Parathyroid adenoma (tissue), 2 donors: ENCODE measurements around the gene UNC13C.

Experiments
- H2AFZ ChIP-seq: fragments of 300-600 bp; sonication (generic); one replicate; pipeline ENCODE4 v1.7.0; 2017; ENCODE audit warnings: antibody characterized with exemption, mild to moderate bottlenecking
- H3K27ac ChIP-seq: fragments of 300-600 bp; sonication (generic); one replicate; pipeline ENCODE4 v1.7.0; 2017
- H3K27me3 ChIP-seq: fragments of 300-600 bp; sonication (generic); one replicate; pipeline ENCODE4 v1.7.0; 2017; ENCODE audit warnings: low read length; ENCODE audit not compliant: control insufficient read depth, insufficient read depth
- H3K36me3 ChIP-seq: fragments of 300-600 bp; sonication (generic); one replicate; pipeline ENCODE4 v1.7.0; 2017; ENCODE audit warnings: low read length; ENCODE audit not compliant: control insufficient read depth, insufficient read depth
- H3K4me1 ChIP-seq: fragments of 300-600 bp; sonication (generic); one replicate; pipeline ENCODE4 v1.7.0; 2017; ENCODE audit warnings: control low read depth
- H3K4me2 ChIP-seq: fragments of 300-600 bp; sonication (generic); one replicate; pipeline ENCODE4 v1.7.0; 2017; ENCODE audit warnings: low read length
- H3K4me3 ChIP-seq: fragments of 300-600 bp; sonication (generic); one replicate; pipeline ENCODE4 v1.7.0; 2017; ENCODE audit warnings: low read depth, low read length
- H3K79me2 ChIP-seq: fragments of 300-600 bp; sonication (generic); one replicate; pipeline ENCODE4 v1.7.0; 2017; ENCODE audit warnings: control low read depth
- H3K9ac ChIP-seq: fragments of 300-600 bp; sonication (generic); one replicate; pipeline ENCODE4 v1.7.0; 2017; ENCODE audit warnings: mild to moderate bottlenecking
- H3K9me3 ChIP-seq: fragments of 300-600 bp; sonication (generic); one replicate; pipeline ENCODE4 v1.7.0; 2017; ENCODE audit warnings: low read length; ENCODE audit not compliant: control insufficient read depth
- TF ChIP-seq, protein P1 (sequence below): fragments of 300-600 bp; sonication (generic); IDR thresholded peaks from one replicate; pipeline ENCODE4 v1.7.0; 2017; ENCODE audit warnings: antibody characterized with exemption, mild to moderate bottlenecking
- donor health status: primary hyperparathyroidism.

The UNC13C gene

GRCh38 chr15:54197995-54198394 is 219.8 kb downstream of the UNC13C start:
- H3K4me3 ChIP-seq, result no peak overlapping the region
- H3K9me3 ChIP-seq, result no peaks in the 10 kb centered on the region
- H3K4me1 ChIP-seq, result no peaks in the 10 kb centered on the region
- no peak overlapping the region for H3K9ac ChIP-seq
- no peaks in the 10 kb centered on the region for H3K79me2 ChIP-seq
- TF ChIP-seq, protein P1, sequence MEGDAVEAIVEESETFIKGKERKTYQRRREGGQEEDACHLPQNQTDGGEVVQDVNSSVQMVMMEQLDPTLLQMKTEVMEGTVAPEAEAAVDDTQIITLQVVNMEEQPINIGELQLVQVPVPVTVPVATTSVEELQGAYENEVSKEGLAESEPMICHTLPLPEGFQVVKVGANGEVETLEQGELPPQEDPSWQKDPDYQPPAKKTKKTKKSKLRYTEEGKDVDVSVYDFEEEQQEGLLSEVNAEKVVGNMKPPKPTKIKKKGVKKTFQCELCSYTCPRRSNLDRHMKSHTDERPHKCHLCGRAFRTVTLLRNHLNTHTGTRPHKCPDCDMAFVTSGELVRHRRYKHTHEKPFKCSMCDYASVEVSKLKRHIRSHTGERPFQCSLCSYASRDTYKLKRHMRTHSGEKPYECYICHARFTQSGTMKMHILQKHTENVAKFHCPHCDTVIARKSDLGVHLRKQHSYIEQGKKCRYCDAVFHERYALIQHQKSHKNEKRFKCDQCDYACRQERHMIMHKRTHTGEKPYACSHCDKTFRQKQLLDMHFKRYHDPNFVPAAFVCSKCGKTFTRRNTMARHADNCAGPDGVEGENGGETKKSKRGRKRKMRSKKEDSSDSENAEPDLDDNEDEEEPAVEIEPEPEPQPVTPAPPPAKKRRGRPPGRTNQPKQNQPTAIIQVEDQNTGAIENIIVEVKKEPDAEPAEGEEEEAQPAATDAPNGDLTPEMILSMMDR, result no peak
- H2AFZ ChIP-seq, result no peak overlapping the region
- no peaks in the 10 kb centered on the region for H3K27me3 ChIP-seq
- H3K27ac ChIP-seq, result no peak overlapping the region
- no peak overlapping the region for H3K4me2 ChIP-seq
- H3K36me3 ChIP-seq, result no peaks in the 10 kb centered on the region

GRCh38 chr15:54206586-54207321 is 228.5 kb downstream of the UNC13C start:
- Histone ChIP-seq H3K4me2 (no peak overlapping the region), H3K4me3 (no peak overlapping the region), H3K27me3 (no peaks in the 10 kb centered on the region), H3K9me3 (no peaks in the 10 kb centered on the region), H2AFZ (no peak overlapping the region), H3K79me2 (no peaks in the 10 kb centered on the region), H3K9ac (no peak overlapping the region), H3K27ac (no peak overlapping the region), H3K36me3 (no peaks in the 10 kb centered on the region), H3K4me1 (no peaks in the 10 kb centered on the region)
- TF ChIP-seq, protein P1, result no peak

DNA sequence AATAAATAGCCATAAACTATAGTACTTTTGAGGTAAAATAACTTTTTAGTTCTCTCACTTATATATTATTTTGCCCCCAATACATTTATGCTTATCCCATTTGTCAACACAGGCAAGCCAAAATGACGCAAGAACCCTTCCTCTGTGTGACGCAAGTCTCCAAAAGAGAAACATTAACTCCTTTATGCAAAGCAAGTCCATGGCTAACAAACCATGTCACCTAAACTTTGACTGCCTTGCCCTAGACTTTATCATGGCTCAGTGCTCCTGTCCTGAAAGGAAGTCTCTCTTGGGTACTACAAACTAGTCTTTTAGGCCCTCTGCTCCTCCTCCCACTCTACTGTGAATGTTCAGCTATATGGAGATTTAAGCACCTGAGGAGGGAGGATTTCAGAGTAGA is 230.5 kb downstream of the UNC13C start:
- H3K79me2 ChIP-seq, result no peaks in the 10 kb centered on the region
- no peaks in the 10 kb centered on the region for H3K27me3 ChIP-seq
- TF ChIP-seq, protein P1, result no peak
- H3K4me2 ChIP-seq, result no peak overlapping the region
- H3K4me3 ChIP-seq, result no peak overlapping the region
- no peak overlapping the region for H3K9ac ChIP-seq
- H3K36me3 ChIP-seq, result no peaks in the 10 kb centered on the region
- no peak overlapping the region for H2AFZ ChIP-seq
- no peaks in the 10 kb centered on the region for H3K9me3 ChIP-seq
- H3K27ac ChIP-seq, result no peak overlapping the region
- no peaks in the 10 kb centered on the region for H3K4me1 ChIP-seq

DNA sequence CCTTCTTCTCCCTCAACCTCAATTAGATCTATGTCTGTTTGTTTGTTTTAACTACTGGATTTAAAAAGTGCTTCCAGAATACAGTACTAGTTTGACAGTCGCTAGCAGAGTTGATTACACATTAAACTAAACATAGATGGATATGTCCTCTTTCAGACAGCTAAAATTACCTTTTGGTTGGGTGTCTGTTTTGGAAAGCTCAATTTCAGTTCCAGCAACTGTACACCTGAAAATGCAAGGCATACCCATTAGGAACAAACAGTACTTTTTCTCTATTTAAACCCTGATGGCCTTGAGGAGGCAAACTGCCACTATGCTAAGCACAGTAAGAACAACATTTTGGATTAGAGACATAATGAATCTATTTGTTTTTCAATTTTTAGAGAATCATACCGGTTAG is 234.4 kb downstream of the UNC13C start:
- Histone ChIP-seq H3K79me2 (no peaks in the 10 kb centered on the region), H3K4me1 (no peaks in the 10 kb centered on the region), H3K36me3 (no peaks in the 10 kb centered on the region), H3K4me3 (no peak overlapping the region), H3K9me3 (no peaks in the 10 kb centered on the region), H3K27me3 (no peaks in the 10 kb centered on the region), H2AFZ (no peak overlapping the region), H3K9ac (no peak overlapping the region), H3K4me2 (no peak overlapping the region), H3K27ac (no peak overlapping the region)
- TF ChIP-seq, protein P1, result no peak

GRCh38 chr15:54226455-54226854 is 248.2 kb downstream of the UNC13C start:
- H3K9ac ChIP-seq, result no peak overlapping the region
- H3K27ac ChIP-seq, result no peak overlapping the region
- TF ChIP-seq, protein P1, result no peak
- H2AFZ ChIP-seq, result no peak overlapping the region
- H3K79me2 ChIP-seq, result no peaks in the 10 kb centered on the region
- H3K4me3 ChIP-seq, result no peak overlapping the region
- H3K27me3 ChIP-seq, result no peaks in the 10 kb centered on the region
- no peak overlapping the region for H3K4me2 ChIP-seq
- no peaks in the 10 kb centered on the region for H3K9me3 ChIP-seq
- no peaks in the 10 kb centered on the region for H3K36me3 ChIP-seq
- H3K4me1 ChIP-seq, result no peaks in the 10 kb centered on the region
